CD4-positive, alpha-beta T cell treated with Interleukin-17A for 1 hour (primary cell): ENCODE data around the gene PIGL.
"Not testable (repeated sequence)": the region's sequence is repeated elsewhere in the genome, so short reads cannot be mapped to it uniquely, and the experiment has no call there.

Experiments used
- DNase-seq: peaks from one replicate; pipeline ENCODE4 v3.0.0-alpha.2; 2020

PIGL gene

GRCh38 chr17:16222406-16222805, 5.4 kb downstream of the PIGL start:
- DNase-seq: no peak

DNA sequence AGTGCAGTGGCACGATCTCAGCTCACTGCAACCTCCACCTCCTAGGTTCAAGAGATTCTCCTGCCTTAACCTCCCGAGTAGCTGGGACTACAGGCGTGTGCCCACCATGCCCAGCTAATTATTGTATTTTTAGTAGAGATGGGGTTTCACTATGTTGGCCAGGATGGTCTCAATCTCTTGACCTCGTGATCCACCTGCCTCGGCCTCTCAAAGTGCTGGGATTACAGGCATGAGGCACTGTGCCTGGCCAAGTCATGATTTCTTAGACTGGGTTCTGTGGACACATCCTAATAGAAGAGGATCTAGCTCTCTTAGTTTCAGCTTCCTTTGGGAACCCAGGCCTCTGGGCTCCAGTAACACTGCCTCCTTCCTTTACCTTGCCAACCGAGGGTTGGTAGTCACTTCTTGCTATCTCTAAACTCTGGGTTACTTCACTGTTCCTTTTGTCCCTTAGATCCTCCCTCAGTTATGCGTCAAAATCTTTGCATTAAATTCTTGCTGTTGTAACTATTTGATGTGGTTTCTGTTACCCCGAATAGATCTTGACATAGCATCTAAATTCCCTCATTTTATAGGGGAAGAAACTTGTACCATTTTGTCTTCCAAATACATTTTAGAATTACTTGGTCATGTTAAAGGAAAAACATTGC, 13.0 kb downstream of the PIGL start:
- not testable (repeated sequence) for DNase-seq

GRCh38 chr17:16232391-16232790, 15.4 kb downstream of the PIGL start:
- DNase-seq: no peak

- no peak for DNase-seq
Observed at GRCh38 chr17:16239931-16240330, 22.9 kb downstream of the PIGL start.

GRCh38 chr17:16241906-16242399, 24.9 kb downstream of the PIGL start:
- no peak for DNase-seq

DNA sequence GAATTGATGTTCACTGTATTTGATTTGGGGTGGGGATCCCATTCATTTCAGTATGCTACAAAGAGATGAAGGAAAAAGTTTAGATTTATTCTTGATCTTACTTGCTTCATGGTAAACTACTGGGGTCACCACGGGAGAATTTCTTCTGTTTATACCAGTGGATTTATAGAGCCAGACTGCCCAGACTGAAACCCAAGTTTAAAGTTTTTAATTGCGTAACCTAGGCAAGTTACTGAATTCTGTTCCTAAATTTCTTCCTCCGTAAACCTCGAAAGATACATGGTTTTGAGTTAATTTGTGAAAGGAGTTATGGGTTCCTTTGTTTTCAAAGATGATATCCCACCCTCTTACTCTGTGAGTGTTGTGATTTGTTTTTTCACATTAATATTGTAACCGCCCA, 26.4 kb downstream of the PIGL start:
- no peak for DNase-seq

DNA sequence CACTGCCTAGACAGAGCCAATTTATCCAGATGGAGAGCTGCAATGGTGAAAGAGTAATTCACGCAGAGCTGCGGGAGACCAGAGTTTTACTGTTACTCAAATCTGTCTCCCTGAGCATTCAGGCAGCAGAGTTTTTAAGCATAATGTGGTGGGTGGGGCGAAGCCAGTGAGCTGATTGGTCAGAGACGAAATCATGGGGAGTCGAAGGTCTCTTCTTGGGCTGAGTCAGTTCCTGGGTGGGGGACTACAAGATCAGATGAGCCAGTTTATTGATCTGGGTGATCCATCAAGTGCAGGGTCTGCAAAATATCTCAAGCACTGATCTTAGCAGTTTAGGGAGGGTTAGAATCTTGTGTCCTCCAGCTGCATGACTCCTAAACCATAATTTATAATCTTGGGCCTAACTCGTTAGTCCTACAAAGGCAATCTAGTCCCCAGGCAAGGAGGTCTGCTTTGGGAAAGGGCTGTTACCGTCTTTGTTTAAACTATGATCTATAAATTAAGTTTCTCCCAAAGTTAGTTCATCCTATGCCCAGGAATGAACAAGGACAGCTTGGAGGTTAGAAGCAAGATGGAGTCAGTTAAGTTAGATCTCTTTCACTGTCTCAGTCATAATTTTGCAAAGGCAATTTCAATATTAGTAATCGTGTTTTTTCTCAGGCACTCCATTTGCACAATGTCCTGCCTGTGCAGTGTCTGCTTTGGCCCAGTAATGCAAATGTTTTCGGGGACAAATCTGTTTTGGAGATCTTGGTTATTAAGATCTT, 27.0 kb downstream of the PIGL start:
- DNase-seq: no peak

DNA sequence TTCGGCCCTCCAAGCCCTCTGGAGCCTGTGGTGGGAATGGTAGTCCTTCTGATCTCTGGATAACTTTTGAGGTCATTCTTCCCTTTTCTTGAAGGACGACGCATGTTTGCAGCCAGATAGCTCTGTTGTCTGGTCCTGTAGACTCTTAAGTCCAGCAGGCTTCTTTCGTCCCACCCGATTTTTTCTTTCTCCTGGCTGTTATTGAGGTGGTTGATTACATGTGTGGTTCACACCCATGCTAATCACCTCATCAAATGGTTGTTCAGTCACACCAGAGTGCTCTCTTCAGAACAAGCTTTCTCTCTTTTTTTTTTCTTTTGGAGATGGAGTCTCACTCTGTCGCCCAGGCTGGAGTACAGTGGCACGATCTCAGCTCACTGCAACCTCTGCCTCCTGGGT, 30.6 kb downstream of the PIGL start:
- no peak for DNase-seq

GRCh38 chr17:16250635-16251034, 33.6 kb downstream of the PIGL start:
- DNase-seq: no peak

- DNase-seq: no peak
Observed at GRCh38 chr17:16251043-16251442, 34.0 kb downstream of the PIGL start.

DNA sequence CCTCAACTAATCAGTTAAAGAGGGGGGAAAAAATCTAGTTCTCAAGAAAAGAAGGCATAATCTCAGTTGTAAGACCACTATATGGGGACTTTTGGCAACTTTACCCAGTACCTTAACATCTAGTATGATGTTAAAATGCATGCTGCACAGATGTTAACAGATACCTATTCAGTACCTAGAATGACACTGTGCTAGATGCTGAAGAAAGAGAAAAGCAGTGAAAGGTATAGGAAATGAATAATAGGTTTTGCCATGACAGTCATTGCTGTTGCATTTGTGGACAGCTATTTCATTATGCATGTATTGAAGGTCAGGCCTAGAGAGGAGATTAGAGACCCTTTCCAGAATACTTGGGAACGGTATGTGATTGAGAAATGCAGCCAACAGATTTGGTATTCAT, 34.5 kb downstream of the PIGL start:
- DNase-seq: no peak

DNA sequence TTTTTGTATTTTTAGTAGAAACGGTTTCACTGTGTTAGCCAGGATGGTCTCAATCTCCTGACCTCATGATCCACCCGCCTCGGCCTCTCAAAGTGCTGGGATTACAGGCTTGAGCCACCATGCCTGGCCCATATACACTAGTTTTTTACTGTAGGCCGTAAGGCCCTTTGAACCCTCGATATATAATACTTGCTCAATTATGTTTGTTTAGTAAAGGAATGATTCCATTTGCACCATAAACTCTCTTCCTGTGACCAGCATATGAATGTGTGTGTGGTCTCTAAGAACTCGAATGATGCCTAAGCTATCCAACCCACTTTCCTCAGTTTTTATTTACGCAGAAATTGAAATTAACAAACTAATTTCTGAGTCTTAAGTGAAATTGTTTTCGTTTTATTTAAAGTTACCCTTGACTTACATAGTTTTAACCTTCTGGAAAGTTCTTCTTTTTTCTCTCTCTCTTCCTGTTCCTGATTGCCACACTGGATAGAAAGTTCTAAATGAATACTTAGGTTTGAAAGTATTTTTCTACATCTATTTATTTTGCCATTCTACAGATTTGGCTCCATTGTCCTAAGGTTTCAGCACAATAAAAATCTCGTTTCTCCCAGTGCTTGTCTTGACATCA, 37.9 kb downstream of the PIGL start:
- DNase-seq: no peak

DNA sequence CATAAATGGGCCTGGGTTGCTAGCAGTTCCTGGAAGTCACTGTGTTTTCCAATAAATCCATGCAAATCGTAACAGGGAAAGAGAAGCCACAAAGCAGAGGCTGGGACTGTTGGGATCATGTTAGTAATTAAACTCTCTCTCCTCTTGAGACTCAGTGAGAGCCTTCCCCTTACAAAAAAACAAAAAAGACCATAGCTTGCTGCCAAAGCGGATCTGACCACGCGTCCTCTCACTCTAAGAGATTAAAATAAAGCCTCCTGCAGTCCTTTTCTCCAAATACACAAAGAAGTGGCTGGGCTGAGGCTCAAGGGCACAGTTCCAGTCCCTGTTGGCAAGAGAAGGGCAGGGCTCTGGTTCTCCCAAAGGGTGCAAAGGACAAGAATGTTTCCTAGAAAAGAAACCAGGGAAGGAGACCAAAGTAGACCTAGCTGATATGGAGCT, 38.5 kb downstream of the PIGL start:
- DNase-seq: no peak

DNA sequence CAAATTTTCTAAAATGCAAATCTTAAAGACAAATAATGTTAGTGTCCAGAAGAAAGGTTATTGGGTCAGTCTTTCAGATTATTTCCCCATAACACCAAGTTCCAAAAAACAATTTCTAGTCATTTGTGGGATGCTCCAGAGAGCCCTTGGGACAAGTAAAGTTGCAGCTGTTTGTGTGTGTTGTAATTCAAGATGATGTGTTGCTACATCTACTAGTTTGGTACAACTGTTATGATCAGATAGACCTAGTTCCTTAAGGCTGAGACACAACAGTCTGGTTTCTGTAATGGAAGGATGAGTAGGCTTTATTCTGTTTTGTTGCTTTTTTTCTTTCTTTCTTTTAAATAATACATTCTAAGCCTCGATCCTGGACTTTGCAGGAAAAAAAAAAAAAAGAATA, 41.9 kb downstream of the PIGL start:
- DNase-seq: no peak

- no peak for DNase-seq
Observed at GRCh38 chr17:16259926-16260325, 42.9 kb downstream of the PIGL start.

DNA sequence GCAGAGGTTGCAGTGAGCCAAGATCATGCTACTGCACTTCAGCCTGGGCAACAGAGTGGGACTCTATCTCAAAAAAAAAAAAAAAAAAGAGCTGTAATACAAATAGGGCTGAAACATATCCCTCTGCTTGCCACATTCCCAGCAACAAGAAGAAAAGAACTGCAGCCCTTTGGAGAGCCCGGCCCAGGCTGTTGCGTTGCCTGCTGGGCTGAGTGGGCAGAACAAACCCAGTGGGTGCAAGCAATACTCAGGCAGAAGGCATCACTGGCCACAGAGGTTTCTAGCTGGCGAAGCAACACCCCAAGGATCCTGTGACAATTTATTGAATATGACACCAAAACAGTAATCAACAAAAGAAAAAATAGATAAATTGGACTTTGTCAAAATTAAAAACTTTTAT, 44.0 kb downstream of the PIGL start:
- no peak for DNase-seq

GRCh38 chr17:16262201-16262600, 45.2 kb downstream of the PIGL start:
- DNase-seq: no peak

- DNase-seq: no peak
Observed at GRCh38 chr17:16267174-16267573, 50.2 kb downstream of the PIGL start.

GRCh38 chr17:16269658-16270057, 52.6 kb downstream of the PIGL start:
- DNase-seq: no peak

DNA sequence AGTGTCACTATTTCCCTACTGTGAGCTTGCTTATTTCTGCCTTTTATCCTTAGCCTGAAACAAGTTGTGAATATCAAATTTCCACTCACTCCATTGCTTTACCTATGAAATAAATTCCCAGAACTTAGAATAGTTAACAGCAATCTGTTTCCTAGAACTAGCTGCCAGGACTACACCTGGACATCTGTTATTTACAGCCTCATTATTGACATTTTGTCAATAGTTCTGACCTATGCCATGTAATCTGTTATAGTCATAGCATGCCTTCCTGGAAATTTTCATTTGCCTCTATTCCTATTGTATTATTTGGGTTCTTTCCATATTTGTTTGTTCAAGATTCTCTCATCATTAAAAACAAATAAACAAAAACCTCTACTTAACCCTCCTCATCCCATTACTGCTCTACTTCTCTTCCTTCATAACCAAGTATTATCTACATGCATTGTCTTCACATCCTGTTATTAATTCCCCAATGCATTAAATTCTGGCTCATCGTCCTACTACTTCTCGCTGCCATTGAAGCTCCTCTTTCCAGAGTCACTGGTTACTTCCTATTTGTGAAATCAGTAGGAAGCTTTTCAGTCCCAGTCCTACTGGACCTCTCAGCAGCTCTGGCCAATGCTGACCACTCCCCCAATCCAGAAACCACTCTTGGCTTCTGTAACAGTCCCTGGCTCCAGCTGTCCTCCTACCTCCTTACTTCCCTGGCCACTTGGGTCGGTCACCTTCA, 55.3 kb downstream of the PIGL start:
- DNase-seq: no peak

DNA sequence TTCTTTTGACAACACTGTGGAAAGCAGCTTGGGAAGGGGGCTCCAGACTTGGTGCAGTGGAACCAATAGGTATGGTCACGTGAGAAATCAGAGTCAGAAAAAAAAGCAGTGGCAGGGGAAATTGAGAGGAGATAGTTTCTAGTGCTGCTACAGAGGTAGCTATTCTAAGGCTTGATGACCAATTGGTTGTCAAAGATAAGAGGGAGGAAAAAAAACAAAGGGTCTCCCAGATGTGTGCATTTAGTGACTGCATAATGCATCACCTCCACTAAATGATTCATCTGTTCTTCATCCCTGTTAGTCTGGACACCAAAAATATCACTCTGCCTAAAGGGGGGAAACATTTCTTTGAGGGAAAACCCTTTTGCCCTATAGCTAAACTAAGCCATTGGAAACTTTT, 56.5 kb downstream of the PIGL start:
- DNase-seq: no peak

- no peak for DNase-seq
Observed at GRCh38 chr17:16273929-16274339, 56.9 kb downstream of the PIGL start.

DNA sequence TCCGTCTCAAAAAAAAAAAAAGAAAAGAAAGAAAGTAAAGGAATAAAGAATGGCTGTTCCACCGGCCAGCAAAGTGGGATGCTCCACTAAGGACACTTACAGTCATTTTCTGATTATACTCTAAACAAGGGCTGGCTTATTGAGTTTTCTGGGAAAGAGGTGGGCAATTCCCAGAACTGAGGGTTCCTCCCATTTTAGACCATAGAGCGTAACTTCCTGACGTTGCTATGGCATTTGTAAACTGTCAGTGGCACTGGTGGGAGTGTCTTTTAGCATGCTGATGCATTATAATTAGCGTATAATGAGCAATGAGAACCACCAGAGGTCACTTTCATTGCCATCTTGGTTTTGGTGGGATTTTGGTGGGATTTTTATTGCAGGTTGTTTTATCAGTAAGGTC, 58.0 kb downstream of the PIGL start:
- no peak for DNase-seq
